GM18505 (cell line): ENCODE results near the gene NID1.

Source experiments
- ATAC-seq: cut with Tn5 transposase; IDR thresholded peaks from one replicate; pipeline ENCODE4 v1.9.1; 2021; ENCODE audit not compliant: unreplicated experiment
- POLR2A ChIP-seq: IDR thresholded peaks from 4 replicates; pipeline ENCODE4 v1.6.1; 2011; ENCODE audit warnings: borderline replicate concordance; ENCODE audit not compliant: insufficient read depth, insufficient read length; ENCODE audit errors: extremely low read depth

The NID1 gene

GRCh38 chr1:235999259-235999925, 65.5 kb downstream of the NID1 start:
- no peak for TF ChIP-seq POLR2A
- peak; percentile 79 for ATAC-seq

GRCh38 chr1:235998812-235999211, 66.1 kb downstream of the NID1 start:
- ATAC-seq: peak; percentile 23
- no peak for TF ChIP-seq POLR2A

GRCh38 chr1:235997931-235998330, 67.0 kb downstream of the NID1 start:
- ATAC-seq: no peak
- TF ChIP-seq POLR2A: no peak

- ATAC-seq: no peak
Measured at GRCh38 chr1:235997049-235997448, 67.8 kb downstream of the NID1 start.

GRCh38 chr1:235996048-235996785, 68.7 kb downstream of the NID1 start:
- TF ChIP-seq POLR2A: no peak
- no peak for ATAC-seq

More at GRCh38 chr1:235997049-235997448, 67.8 kb downstream of the NID1 start:
- TF ChIP-seq POLR2A: no peak

- no peak for ATAC-seq
- TF ChIP-seq POLR2A: no peak
Measured at GRCh38 chr1:235995511-235995910, 69.4 kb downstream of the NID1 start.

- no peak for ATAC-seq
- no peak for TF ChIP-seq POLR2A
Measured at GRCh38 chr1:235993652-235994051, 71.2 kb downstream of the NID1 start.

- TF ChIP-seq POLR2A: no peak
- ATAC-seq: no peak
Measured at GRCh38 chr1:235992868-235993267, 72.0 kb downstream of the NID1 start.

GRCh38 chr1:235992346-235992745, 72.5 kb downstream of the NID1 start:
- no peak for TF ChIP-seq POLR2A
- no peak for ATAC-seq

GRCh38 chr1:235990330-235990795, 74.5 kb downstream of the NID1 start:
- ATAC-seq: no peak
- TF ChIP-seq POLR2A: no peak

GRCh38 chr1:235989105-235989504, 75.8 kb downstream of the NID1 start:
- no peak for ATAC-seq
- TF ChIP-seq POLR2A: no peak

- no peak for TF ChIP-seq POLR2A
- ATAC-seq: no peak
Measured at GRCh38 chr1:235986869-235987268, 78.0 kb downstream of the NID1 start.

- no peak for ATAC-seq
- no peak for TF ChIP-seq POLR2A
Measured at GRCh38 chr1:235984041-235984825, 80.7 kb downstream of the NID1 start.
